IMR-90 (cell line): ENCODE results near the gene AP4B1. TPM values are rescaled to one million over a fixed set of nuclear protein-coding genes. Genes with fewer than 3 reads are reported as not detected.

Experiments used
- ATAC-seq: fragments of 200-7000 bp; cut with Tn5 transposase; 2 replicates; pipeline ENCODE4 v1.9.1; 2020; ENCODE audit warnings: low read depth, mild to moderate bottlenecking, moderate library complexity
- BruUV-seq: library from RNA; stranded (reverse); fragments of 400-500 nt; replicated peaks from 2 replicates; lab custom pipeline; 2021; lab: Mats Ljungman, UMichigan
- CTCF ChIA-PET: fragments of 300-600 bp; formaldehyde crosslinking; extraction: SDS; loops from one replicate; lab custom pipeline; 2021; ENCODE audit warnings: antibody characterized with exemption; lab: Yijun Ruan, JAX
- POLR2A ChIA-PET: fragments of 300-600 bp; sonication (Branson Sonifier 250); formaldehyde crosslinking; loops from one replicate; lab custom pipeline; 2022; ENCODE audit warnings: antibody characterized with exemption; ENCODE audit not compliant: unreplicated experiment; lab: Charles Lee
- DNase-seq: peaks from one replicate; pipeline ENCODE4 v3.0.0; 2013
- H2AFZ ChIP-seq: replicated peaks from 2 replicates; pipeline ENCODE3; 2013; ENCODE audit warnings: low read length, mild to moderate bottlenecking; ENCODE audit not compliant: poor library complexity
- H2AK5ac ChIP-seq: 2 replicates; pipeline ENCODE4 v1.6.1; 2013; ENCODE audit warnings: low read depth, low read length, inconsistent platforms
- H2AK9ac ChIP-seq: replicated peaks from 2 replicates; pipeline ENCODE3; 2013; ENCODE audit warnings: mild to moderate bottlenecking, low read depth, low read length, moderate library complexity; ENCODE audit not compliant: poor library complexity
- H2BK120ac ChIP-seq: 2 replicates; pipeline ENCODE4 v1.6.1; 2013; ENCODE audit warnings: low read depth, low read length, inconsistent platforms
- H2BK15ac ChIP-seq: 3 replicates; pipeline ENCODE4 v1.6.1; 2013; ENCODE audit warnings: low read depth, low read length, inconsistent platforms
- H2BK20ac ChIP-seq: 2 replicates; pipeline ENCODE4 v1.6.1; 2013; ENCODE audit warnings: low read depth, mild to moderate bottlenecking, inconsistent platforms, low read length, moderate library complexity
- H2BK5ac ChIP-seq: 2 replicates; pipeline ENCODE4 v1.6.1; 2013; ENCODE audit warnings: mild to moderate bottlenecking, low read depth, low read length, inconsistent platforms; ENCODE audit not compliant: poor library complexity, severe bottlenecking
- H3K14ac ChIP-seq: replicated peaks from 2 replicates; pipeline ENCODE4 v1.6.1; 2013; ENCODE audit warnings: low read depth, low read length, inconsistent platforms
- H3K18ac ChIP-seq: 2 replicates; pipeline ENCODE4 v1.6.1; 2013; ENCODE audit warnings: low read depth, low read length, control low read depth
- H3K23ac ChIP-seq: 2 replicates; pipeline ENCODE4 v1.6.1; 2013; ENCODE audit warnings: low read depth, low read length, inconsistent platforms
- H3K27ac ChIP-seq: 2 replicates; pipeline ENCODE4 v1.5.1; 2013; ENCODE audit warnings: mild to moderate bottlenecking, control low read depth, low read length; ENCODE audit not compliant: insufficient read depth
- H3K27me3 ChIP-seq: 2 replicates; pipeline ENCODE4 v1.6.1; 2013; ENCODE audit warnings: low read length; ENCODE audit not compliant: control insufficient read depth, insufficient read depth
- H3K36me3 ChIP-seq: 2 replicates; pipeline ENCODE4 v1.6.1; 2013; ENCODE audit warnings: low read length, mixed read lengths; ENCODE audit not compliant: control insufficient read depth, insufficient read depth
- H3K4ac ChIP-seq: 2 replicates; pipeline ENCODE4 v1.6.1; 2013; ENCODE audit warnings: low read depth, low read length, inconsistent platforms
- H3K4me1 ChIP-seq: 2 replicates; pipeline ENCODE4 v1.6.1; 2013; ENCODE audit warnings: low read length, mixed read lengths; ENCODE audit not compliant: control insufficient read depth, insufficient read depth
- H3K4me2 ChIP-seq: 2 replicates; pipeline ENCODE4 v1.6.1; 2013; ENCODE audit warnings: low read depth, mild to moderate bottlenecking, control low read depth, low read length, moderate library complexity
- H3K4me3 ChIP-seq: 2 replicates; pipeline ENCODE4 v1.5.1; 2013; ENCODE audit warnings: low read depth, mild to moderate bottlenecking, control low read depth, low read length, moderate library complexity; ENCODE audit not compliant: insufficient read depth
- H3K56ac ChIP-seq: 2 replicates; pipeline ENCODE4 v1.6.1; 2013; ENCODE audit warnings: low read length, inconsistent platforms; ENCODE audit not compliant: insufficient read depth; ENCODE audit errors: extremely low read depth
- H3K79me1 ChIP-seq, 2 experiments: 2 replicates each; pipeline ENCODE4 v1.6.1; 2013; ENCODE audit warnings: low read length in 2 of 2, inconsistent platforms in 1 of 2, low read depth in 1 of 2
- H3K9ac ChIP-seq: 2 replicates; pipeline ENCODE4 v1.6.1; 2013; ENCODE audit warnings: low read depth, low read length, control low read depth
- H3K9me1 ChIP-seq: 2 replicates; pipeline ENCODE4 v1.6.1; 2013; ENCODE audit warnings: low read length, inconsistent platforms; ENCODE audit not compliant: insufficient read depth
- H3K9me3 ChIP-seq: 2 replicates; pipeline ENCODE4 v1.6.1; 2013; ENCODE audit warnings: low read length; ENCODE audit not compliant: control insufficient read depth, insufficient read depth
- H4K20me1 ChIP-seq: 2 replicates; pipeline ENCODE4 v1.6.1; 2013; ENCODE audit warnings: low read length, inconsistent platforms; ENCODE audit not compliant: insufficient read depth
- H4K5ac ChIP-seq: 2 replicates; pipeline ENCODE4 v1.6.1; 2013; ENCODE audit warnings: mild to moderate bottlenecking, low read depth, low read length, control low read depth
- H4K8ac ChIP-seq, 2 experiments: 2 replicates each; pipeline ENCODE4 v1.6.1; 2013; ENCODE audit warnings: low read depth in 2 of 2, low read length in 2 of 2, control low read depth in 1 of 2, inconsistent platforms in 1 of 2
- H4K91ac ChIP-seq: 2 replicates; pipeline ENCODE4 v1.6.1; 2013; ENCODE audit warnings: low read depth, low read length, inconsistent platforms; ENCODE audit not compliant: insufficient read depth
- CHD1 ChIP-seq: IDR thresholded peaks from 2 replicates; pipeline ENCODE4 v1.6.1; 2012; ENCODE audit warnings: low read depth, low read length, improper control_type of control experiment
- FOS ChIP-seq: fragments of 150-350 bp; IDR thresholded peaks from 2 replicates; pipeline ENCODE4 v1.6.1; 2016; ENCODE audit warnings: low read depth, low read length
- MAFK ChIP-seq: IDR thresholded peaks from 2 replicates; pipeline ENCODE4 v1.6.1; 2012; ENCODE audit warnings: low read depth, low read length, improper control_type of control experiment
- NFE2L2 ChIP-seq: fragments of 150-350 bp; IDR thresholded peaks from 2 replicates; pipeline ENCODE4 v1.6.1; 2016; ENCODE audit warnings: low read depth, mild to moderate bottlenecking, low read length
- POLR2A ChIP-seq: IDR thresholded peaks from 2 replicates; pipeline ENCODE4 v1.6.1; 2012; ENCODE audit warnings: mild to moderate bottlenecking, low read depth, low read length
- WGBS, 2 experiments: methylation state at CpG; one replicate each; pipeline versions ENCODE4 v1.1.5 to v1.1.7; 2013; ENCODE audit warnings: missing lambda C conversion rate in 2 of 2; ENCODE audit not compliant: insufficient read length in 1 of 2; ENCODE audit errors: extremely low coverage in 2 of 2; 5-methylcytosine and 5-hydroxymethylcytosine counted together
- dilution Hi-C: fragments of 300-500 bp; cut with HindIII; formaldehyde crosslinking; loops from one replicate; pipeline ENCODE4 v1.14.3; 2018; ENCODE audit warnings: low sequenced_read_pairs; ENCODE audit not compliant: unreplicated experiment
- in situ Hi-C: fragments of 300-500 bp; cut with MboI; formaldehyde crosslinking; loops from 3 replicates; pipeline ENCODE4 v1.14.3; 2019; ENCODE audit warnings: low sequenced_read_pairs, inconsistent platforms, mixed read lengths
- intact Hi-C: fragments of 100-400 bp; cut with micrococcal nuclease; formaldehyde crosslinking; loops from 2 replicates; pipeline ENCODE4 v1.10.0; 2022
- polyA plus RNA-seq, 3 experiments: library from polyadenylated mRNA; depleted of rRNA; stranded (reverse); fragments of >200 nt; gene quantifications; 2 replicates each; pipeline ENCODE4 v1.2.3, GENCODE V29; 2012; ENCODE audit warnings: low replicate concordance in 1 of 3
- total RNA-seq: library from RNA; depleted of rRNA; stranded (reverse); fragments of >200 nt; gene quantifications from 2 replicates; pipeline ENCODE4 v1.2.3, GENCODE V29; 2012
- TF ChIP-seq, protein P1 (sequence below): conservative IDR thresholded peaks from 2 replicates; pipeline ENCODE4 v1.5.1; 2012; ENCODE audit warnings: mild to moderate bottlenecking, low read depth, low read length, improper control_type of control experiment
- TF ChIP-seq, protein P2 (sequence below): fragments of 150-350 bp; IDR thresholded peaks from 2 replicates; pipeline ENCODE4 v1.6.1; 2016; ENCODE audit warnings: low read depth, mild to moderate bottlenecking, low read length, moderate library complexity, borderline replicate concordance

Gene AP4B1
- total and polyA plus RNA-seq, 2 of the 4 experiments (the other 2 are of a cell fraction), result 15.6 to 18.1 TPM

DNA sequence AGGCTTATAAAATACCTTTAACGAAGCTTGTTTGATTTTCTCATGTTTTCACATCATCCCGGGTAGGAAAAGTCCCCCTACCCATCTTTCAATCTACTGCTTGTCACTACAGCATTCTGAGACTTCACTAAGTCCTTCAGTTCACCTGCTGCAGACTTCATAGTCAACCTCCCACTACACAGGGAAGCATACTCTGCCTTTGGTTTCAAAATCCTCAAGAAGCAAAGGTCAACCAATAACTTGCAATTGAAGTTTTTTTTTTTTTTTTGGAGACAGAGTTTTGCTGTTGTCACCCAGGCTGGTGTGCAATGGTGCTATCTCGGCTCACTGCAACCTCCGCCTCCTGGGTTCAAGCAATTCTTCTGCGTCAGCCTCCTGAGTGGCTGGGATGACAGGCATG lies 28.4 kb downstream of the AP4B1 start:
- H3K4ac ChIP-seq, result no peak overlapping the region
- no peak overlapping the region for H3K56ac ChIP-seq
- H4K5ac ChIP-seq, result no peak overlapping the region
- no peak overlapping the region for H2BK20ac ChIP-seq
- no peak overlapping the region for H3K4me3 ChIP-seq
- in situ Hi-C loops, result no loop called here
- peaks cover 3% of the 10 kb centered on the region; the same call in 1 of the 2 replicates for H3K9me1 ChIP-seq
- no peak overlapping the region for H3K27ac ChIP-seq
- ChIA-PET CTCF (interaction anchor here (0.7 kb wide), 1 partner anchor 178 kb away, joined by 6 read pairs; no protein-coding TSS in a partner anchor), POLR2A (no interaction called here)
- no peak for DNase-seq
- no peaks in the 10 kb centered on the region for H4K20me1 ChIP-seq
- no peak overlapping the region for H3K23ac ChIP-seq
- no peak overlapping the region for H2AK9ac ChIP-seq
- no peak overlapping the region for H3K4me2 ChIP-seq
- TF ChIP-seq, protein P1, sequence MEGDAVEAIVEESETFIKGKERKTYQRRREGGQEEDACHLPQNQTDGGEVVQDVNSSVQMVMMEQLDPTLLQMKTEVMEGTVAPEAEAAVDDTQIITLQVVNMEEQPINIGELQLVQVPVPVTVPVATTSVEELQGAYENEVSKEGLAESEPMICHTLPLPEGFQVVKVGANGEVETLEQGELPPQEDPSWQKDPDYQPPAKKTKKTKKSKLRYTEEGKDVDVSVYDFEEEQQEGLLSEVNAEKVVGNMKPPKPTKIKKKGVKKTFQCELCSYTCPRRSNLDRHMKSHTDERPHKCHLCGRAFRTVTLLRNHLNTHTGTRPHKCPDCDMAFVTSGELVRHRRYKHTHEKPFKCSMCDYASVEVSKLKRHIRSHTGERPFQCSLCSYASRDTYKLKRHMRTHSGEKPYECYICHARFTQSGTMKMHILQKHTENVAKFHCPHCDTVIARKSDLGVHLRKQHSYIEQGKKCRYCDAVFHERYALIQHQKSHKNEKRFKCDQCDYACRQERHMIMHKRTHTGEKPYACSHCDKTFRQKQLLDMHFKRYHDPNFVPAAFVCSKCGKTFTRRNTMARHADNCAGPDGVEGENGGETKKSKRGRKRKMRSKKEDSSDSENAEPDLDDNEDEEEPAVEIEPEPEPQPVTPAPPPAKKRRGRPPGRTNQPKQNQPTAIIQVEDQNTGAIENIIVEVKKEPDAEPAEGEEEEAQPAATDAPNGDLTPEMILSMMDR, result no peak
- TF ChIP-seq POLR2A, result no peak
- TF ChIP-seq FOS, result no peak
- no peak for TF ChIP-seq MAFK
- TF ChIP-seq NFE2L2, result no peak
- TF ChIP-seq CHD1, result no peak
- TF ChIP-seq, protein P2, sequence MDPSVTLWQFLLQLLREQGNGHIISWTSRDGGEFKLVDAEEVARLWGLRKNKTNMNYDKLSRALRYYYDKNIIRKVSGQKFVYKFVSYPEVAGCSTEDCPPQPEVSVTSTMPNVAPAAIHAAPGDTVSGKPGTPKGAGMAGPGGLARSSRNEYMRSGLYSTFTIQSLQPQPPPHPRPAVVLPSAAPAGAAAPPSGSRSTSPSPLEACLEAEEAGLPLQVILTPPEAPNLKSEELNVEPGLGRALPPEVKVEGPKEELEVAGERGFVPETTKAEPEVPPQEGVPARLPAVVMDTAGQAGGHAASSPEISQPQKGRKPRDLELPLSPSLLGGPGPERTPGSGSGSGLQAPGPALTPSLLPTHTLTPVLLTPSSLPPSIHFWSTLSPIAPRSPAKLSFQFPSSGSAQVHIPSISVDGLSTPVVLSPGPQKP, result no peak
- H4K91ac ChIP-seq, result no peak overlapping the region
- intact Hi-C loops, result no loop called here
- H3K36me3 ChIP-seq, result no peaks in the 10 kb centered on the region
- dilution Hi-C loops, result no loop called here
- H2BK120ac ChIP-seq, result no peak overlapping the region
- BruUV-seq, result no TSS peak
- H2AFZ ChIP-seq, result no peak overlapping the region
- no peaks in the 10 kb centered on the region for H3K27me3 ChIP-seq
- no peaks in the 10 kb centered on the region for H3K79me1 ChIP-seq
- no peak overlapping the region for H4K8ac ChIP-seq
- H2BK5ac ChIP-seq, result no peak overlapping the region
- ATAC-seq, result no peak
- H3K4me1 ChIP-seq, result 0 out of 2 replicates have a peak, but pooled peaks cover 2% of the 10 kb centered on the region
- no peak overlapping the region for H2BK15ac ChIP-seq
- H3K18ac ChIP-seq, result no peak overlapping the region
- 86% methylated on average over 1 of the region's 5 CpGs; no CpG with 5 or more reads in 1 of the 2 experiments for WGBS, 2 experiments
- H2AK5ac ChIP-seq, result no peak overlapping the region
- no peak overlapping the region for H3K14ac ChIP-seq
- H3K9ac ChIP-seq, result no peak overlapping the region
- H3K9me3 ChIP-seq, result no peaks in the 10 kb centered on the region
